ENCODE data around the gene GABRR1. TPM values are rescaled to one million over a fixed set of nuclear protein-coding genes. Genes with fewer than 3 reads are reported as not detected.

The GABRR1 gene
- total RNA-seq, 3 donors from 2014 or later, result not detected

DNA sequence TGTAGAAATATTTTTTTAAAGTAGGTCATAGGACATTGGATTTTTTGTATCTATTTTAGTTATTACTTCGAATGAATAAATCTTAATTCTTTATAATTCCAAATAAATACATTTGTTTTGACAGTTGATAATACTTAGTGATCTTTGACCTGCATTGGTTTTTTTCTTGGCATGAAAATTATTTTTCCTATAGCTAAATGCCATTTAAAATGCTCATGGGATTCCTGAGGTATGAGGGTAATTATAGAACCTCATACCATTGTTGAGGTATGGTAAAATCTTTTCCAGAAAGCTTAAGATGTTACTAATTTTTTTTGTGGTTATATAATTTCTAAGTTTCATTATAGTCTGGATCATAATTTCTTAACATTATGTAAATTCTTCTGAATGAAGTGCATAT lies 63.0 kb downstream of the GABRR1 start:
- TF ChIP-seq CTCF (IDR thresholded peaks at IDR 0.05), result no peak
- TF ChIP-seq POLR2A (IDR thresholded peaks at IDR 0.05), result no peak
- TF ChIP-seq POLR2AphosphoS5 (IDR thresholded peaks at IDR 0.05), result no peak
- Histone ChIP-seq H3K9me3 (no peaks in the 10 kb centered on the region), H3K36me3 (no peaks in the 10 kb centered on the region), H3K4me3 (no peak overlapping the region), H3K4me1 (no peaks in the 10 kb centered on the region), H3K27ac (no peak overlapping the region), H3K27me3 (no peaks in the 10 kb centered on the region)
- intact Hi-C loops (cut with DNase I; ENCODE audit: low total_unique reads), result no loop called here
- DNase-seq (ENCODE audit: low spot score in 2 of 2), result no peak

DNA sequence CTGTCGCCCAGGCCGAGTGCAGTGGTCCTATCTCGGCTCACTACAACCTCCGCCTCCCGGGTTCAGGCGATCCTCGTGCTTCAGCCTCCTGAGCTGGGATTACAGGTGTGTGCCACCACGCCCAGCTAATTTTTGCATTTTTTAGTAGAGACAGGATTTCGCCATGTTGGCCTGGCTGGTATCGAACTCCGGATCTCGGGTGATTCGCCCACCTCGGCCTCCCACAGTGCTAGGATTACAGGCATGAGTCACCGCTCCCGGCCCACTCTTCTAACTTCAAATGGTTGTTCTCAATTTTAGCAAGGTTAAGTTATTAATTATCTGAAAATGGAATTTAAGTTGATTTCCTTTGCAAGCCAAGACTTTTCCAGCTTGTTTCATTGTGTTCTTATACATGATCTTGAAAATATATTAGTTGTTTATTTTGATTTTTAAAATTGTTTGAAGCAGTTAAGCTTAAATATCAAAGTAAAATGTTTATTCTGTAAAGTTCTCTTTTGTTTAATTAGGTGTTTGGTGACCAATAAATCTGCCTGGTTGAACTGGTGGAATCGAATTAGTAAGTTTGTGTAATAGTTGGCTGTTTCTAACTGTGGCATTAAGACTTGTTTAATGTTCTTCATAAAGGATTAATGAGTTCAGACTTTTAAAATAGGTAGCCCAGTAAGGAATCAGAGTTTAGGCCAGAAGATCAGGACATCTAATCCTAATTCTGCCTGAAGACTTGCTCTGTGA lies 69.0 kb downstream of the GABRR1 start:
- H3K4me1 ChIP-seq, result no peaks in the 10 kb centered on the region
- no peaks in the 10 kb centered on the region for H3K36me3 ChIP-seq
- H3K9me3 ChIP-seq, result no peaks in the 10 kb centered on the region
- no peak overlapping the region for H3K27ac ChIP-seq
- no peak overlapping the region for H3K4me3 ChIP-seq
- intact Hi-C loops (cut with DNase I; ENCODE audit: low total_unique reads), result no loop called here
- H3K27me3 ChIP-seq, result no peaks in the 10 kb centered on the region
- DNase-seq (ENCODE audit: low spot score in 2 of 2), result no peak
- TF ChIP-seq POLR2A (IDR thresholded peaks at IDR 0.05) (no peak), CTCF (IDR thresholded peaks at IDR 0.05) (no peak), POLR2AphosphoS5 (IDR thresholded peaks at IDR 0.05) (no peak)

DNA sequence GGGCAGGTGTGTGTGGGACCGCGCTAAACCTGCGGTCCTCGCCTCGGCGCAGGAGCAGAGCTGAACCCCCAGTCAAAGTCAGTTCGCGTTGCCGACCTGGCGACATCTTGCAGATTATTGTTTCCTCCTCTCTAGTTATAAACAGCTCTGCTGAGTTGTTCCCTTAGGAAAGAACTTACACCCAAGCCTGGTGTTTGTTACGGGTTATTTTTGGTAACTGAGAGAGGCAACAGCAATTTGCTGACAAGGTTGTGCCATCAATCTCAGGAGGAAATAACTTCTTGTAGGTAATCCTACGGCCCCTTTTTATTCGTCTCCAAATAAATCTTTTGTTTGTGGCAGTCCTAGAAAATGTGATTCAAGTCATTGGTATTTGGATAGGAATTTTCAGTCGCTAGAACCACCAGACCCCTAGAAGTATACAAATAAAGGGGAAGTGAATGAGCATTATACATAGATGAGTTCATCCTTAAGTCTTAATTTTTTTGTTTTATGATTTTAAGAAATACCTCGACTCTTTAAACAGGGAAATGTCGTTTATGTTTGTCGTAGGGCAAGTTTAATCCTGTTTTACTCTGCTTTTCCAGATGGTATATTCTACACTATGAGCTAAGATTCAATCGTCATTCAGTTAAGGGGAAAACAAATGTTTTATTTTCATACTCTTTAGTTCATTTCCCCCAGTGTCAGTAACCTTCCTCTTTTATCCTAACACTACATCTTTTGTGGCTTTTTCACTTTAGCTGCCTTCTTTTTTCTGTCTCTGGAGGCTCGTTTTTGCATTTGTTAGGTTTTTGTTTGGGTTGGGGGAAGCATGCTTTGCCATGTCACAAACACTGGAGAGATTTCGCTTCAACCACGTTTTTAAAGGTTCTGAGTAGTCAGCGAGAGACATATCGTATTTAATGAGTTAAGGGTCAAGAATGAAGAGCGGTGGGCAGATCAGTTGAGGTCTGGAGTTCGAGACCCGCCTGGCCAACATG lies 70.1 kb downstream of the GABRR1 start:
- intact Hi-C loops (cut with DNase I; ENCODE audit: low total_unique reads), result no loop called here
- TF ChIP-seq POLR2AphosphoS5 (IDR thresholded peaks at IDR 0.05) (peak in 1 of 3 donors; percentile 9), POLR2A (IDR thresholded peaks at IDR 0.05) (no peak)
- Histone ChIP-seq H3K9me3 (no peaks in the 10 kb centered on the region), H3K4me3 (peak overlapping the region; percentile 62 to 95 (median 85)), H3K4me1 (no peaks in the 10 kb centered on the region), H3K27ac (peak overlapping the region; percentile 85 to 92), H3K27me3 (no peaks in the 10 kb centered on the region), H3K36me3 (no peaks in the 10 kb centered on the region)
- no peak for DNase-seq (ENCODE audit: low spot score in 2 of 2)

GRCh38 chr6:89145956-89146717 lies 71.0 kb downstream of the GABRR1 start, which contains the start of gene PM20D2:
Gene PM20D2, plus strand, starts transcription at chr6:89146055. Its CDS starts 90 bp downstream, at chr6:89146145.
- H3K4me3 ChIP-seq, result peak within 1 kb of the TSS; percentile 62 to 95 (median 85)
- H3K27ac ChIP-seq, result peak within 1 kb of the TSS; percentile 85 to 92
- H3K9me3 ChIP-seq, result no peaks in the 10 kb centered on the region
- no peaks in the 10 kb centered on the region for H3K27me3 ChIP-seq
- intact Hi-C loops (cut with DNase I; ENCODE audit: low total_unique reads), result no loop called here
- no peak for TF ChIP-seq CTCF (IDR thresholded peaks at IDR 0.05)
- no peak for TF ChIP-seq POLR2A (IDR thresholded peaks at IDR 0.05)
- TF ChIP-seq POLR2AphosphoS5 (IDR thresholded peaks at IDR 0.05), result peak in 2 of 3 donors; percentile 13 to 30
- no peaks in the 10 kb centered on the region for H3K4me1 ChIP-seq
- H3K36me3 ChIP-seq, result no peaks in the 10 kb centered on the region
- DNase-seq (ENCODE audit: low spot score in 2 of 2), result no peak

Data from breast epithelium (tissue), 4 donors.